ENCODE data around the gene LRIG2. TPM values are rescaled to one million over a fixed set of nuclear protein-coding genes. Genes with fewer than 3 reads are reported as not detected.

LRIG2 gene
- total RNA-seq, 1 donor from 2014 or later = 14.5 TPM

DNA sequence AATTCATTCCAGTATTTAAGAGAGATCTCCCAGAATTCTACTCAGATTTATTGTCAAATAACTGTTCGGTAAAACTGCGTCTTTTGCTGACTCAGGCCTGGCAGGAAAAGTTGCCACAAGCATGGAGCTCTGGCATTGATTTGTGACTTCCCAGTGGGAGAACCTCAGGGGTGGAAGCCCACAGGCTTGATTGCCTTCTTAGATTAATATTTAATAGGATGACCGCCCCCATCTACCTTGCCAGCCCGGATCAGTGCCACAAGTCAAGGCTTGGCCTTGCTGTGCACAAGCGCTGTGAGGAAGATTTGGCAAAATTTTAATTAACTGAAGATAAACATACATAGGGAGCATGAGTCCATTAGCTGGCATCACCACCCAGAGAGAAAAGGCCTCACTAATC, 93.5 kb downstream of the LRIG2 start:
- TF ChIP-seq, protein P1, sequence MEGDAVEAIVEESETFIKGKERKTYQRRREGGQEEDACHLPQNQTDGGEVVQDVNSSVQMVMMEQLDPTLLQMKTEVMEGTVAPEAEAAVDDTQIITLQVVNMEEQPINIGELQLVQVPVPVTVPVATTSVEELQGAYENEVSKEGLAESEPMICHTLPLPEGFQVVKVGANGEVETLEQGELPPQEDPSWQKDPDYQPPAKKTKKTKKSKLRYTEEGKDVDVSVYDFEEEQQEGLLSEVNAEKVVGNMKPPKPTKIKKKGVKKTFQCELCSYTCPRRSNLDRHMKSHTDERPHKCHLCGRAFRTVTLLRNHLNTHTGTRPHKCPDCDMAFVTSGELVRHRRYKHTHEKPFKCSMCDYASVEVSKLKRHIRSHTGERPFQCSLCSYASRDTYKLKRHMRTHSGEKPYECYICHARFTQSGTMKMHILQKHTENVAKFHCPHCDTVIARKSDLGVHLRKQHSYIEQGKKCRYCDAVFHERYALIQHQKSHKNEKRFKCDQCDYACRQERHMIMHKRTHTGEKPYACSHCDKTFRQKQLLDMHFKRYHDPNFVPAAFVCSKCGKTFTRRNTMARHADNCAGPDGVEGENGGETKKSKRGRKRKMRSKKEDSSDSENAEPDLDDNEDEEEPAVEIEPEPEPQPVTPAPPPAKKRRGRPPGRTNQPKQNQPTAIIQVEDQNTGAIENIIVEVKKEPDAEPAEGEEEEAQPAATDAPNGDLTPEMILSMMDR (IDR thresholded peaks at IDR 0.05) = no peak
- Mint-ChIP-seq H3K27me3 (ENCODE audit: unreplicated experiment) (peaks cover 15% of the 10 kb centered on the region), H3K4me3 (ENCODE audit: unreplicated experiment) (no peak overlapping the region), H3K36me3 (ENCODE audit: unreplicated experiment) (no peaks in the 10 kb centered on the region), H3K4me1 (ENCODE audit: unreplicated experiment) (no peaks in the 10 kb centered on the region), H3K27ac (ENCODE audit: unreplicated experiment) (no peak overlapping the region), H3K9me3 (ENCODE audit: unreplicated experiment) (peaks cover under 1% of the 10 kb centered on the region)
- no peak for DNase-seq (ENCODE audit: extremely low spot score, unreplicated experiment)

DNA sequence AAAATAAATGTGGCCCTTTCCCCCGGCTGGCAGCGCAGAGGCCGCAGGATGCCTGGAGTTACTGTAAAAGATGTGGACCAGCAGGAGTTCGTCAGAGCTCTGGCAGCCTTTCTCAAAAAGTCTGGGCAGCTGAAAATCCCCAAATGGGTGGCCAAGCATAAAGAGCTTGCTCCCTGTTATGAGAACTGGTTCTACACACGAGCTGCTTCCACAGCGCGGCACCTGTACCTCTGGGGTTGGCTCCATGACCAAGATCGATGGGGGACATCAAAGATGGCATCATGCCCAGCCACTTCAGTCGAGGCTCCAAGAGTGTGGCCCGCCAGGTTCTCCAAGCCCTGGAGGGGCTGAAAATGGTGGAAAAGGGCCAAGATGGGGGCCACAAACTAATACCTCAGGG, 95.9 kb downstream of the LRIG2 start:
- TF ChIP-seq, protein P1 (IDR thresholded peaks at IDR 0.05) = no peak
- DNase-seq (ENCODE audit: extremely low spot score, unreplicated experiment) = no peak
- Mint-ChIP-seq H3K27me3 (ENCODE audit: unreplicated experiment) (peaks cover 3% of the 10 kb centered on the region), H3K36me3 (ENCODE audit: unreplicated experiment) (no peaks in the 10 kb centered on the region), H3K4me3 (ENCODE audit: unreplicated experiment) (no peak overlapping the region), H3K9me3 (ENCODE audit: unreplicated experiment) (peaks cover 14% of the 10 kb centered on the region), H3K27ac (ENCODE audit: unreplicated experiment) (no peak overlapping the region), H3K4me1 (ENCODE audit: unreplicated experiment) (no peaks in the 10 kb centered on the region)

DNA sequence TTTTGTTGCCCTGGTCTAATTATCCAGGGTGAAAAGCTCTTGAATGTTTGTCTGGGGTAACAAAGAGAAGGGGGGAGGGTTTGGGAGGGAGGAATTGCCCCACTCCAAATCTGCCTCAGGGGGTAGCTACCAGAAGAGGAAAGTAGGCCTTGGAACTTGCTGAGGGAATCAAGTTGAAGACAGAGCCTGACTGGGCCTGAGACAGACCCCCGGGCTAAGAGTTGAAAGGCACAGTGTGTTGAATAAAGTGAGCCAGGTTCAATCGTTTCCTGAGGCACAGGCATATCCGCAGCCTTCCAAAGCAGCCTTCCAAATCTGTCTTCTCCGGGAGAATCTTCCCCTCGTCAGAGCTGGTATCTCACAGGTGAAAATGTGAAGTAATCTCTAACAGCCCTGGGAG, 96.6 kb downstream of the LRIG2 start:
- peaks cover 8% of the 10 kb centered on the region for H3K27me3 Mint-ChIP-seq (ENCODE audit: unreplicated experiment)
- TF ChIP-seq, protein P1 (IDR thresholded peaks at IDR 0.05) = no peak
- H3K4me3 Mint-ChIP-seq (ENCODE audit: unreplicated experiment) = no peak overlapping the region
- DNase-seq (ENCODE audit: extremely low spot score, unreplicated experiment) = no peak
- H3K36me3 Mint-ChIP-seq (ENCODE audit: unreplicated experiment) = no peaks in the 10 kb centered on the region
- H3K4me1 Mint-ChIP-seq (ENCODE audit: unreplicated experiment) = no peaks in the 10 kb centered on the region
- H3K9me3 Mint-ChIP-seq (ENCODE audit: unreplicated experiment) = peaks cover 17% of the 10 kb centered on the region
- no peak overlapping the region for H3K27ac Mint-ChIP-seq (ENCODE audit: unreplicated experiment)

DNA sequence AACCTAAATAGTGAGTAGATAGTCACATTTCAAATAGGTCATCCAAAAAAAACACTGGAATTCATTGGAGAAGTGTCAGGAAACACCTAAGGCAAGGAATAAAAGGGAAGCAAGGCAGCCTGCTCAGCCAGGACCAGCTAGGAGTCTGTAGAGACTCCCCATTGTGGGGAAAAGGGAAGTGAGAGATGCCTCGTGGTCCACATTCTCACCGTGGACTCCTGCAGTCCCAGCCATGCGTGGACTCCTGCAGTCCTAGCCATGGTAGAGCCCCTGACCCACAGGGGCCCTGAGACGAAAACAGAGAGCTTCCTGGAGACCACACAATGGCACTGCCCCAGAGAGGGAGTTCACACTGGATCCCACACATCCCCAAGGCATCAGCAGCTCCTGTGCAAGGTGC, 97.5 kb downstream of the LRIG2 start:
- Mint-ChIP-seq H3K36me3 (ENCODE audit: unreplicated experiment) (no peaks in the 10 kb centered on the region), H3K27me3 (ENCODE audit: unreplicated experiment) (peaks cover 16% of the 10 kb centered on the region), H3K27ac (ENCODE audit: unreplicated experiment) (no peak overlapping the region), H3K9me3 (ENCODE audit: unreplicated experiment) (peaks cover 17% of the 10 kb centered on the region), H3K4me1 (ENCODE audit: unreplicated experiment) (no peaks in the 10 kb centered on the region), H3K4me3 (ENCODE audit: unreplicated experiment) (no peak overlapping the region)
- TF ChIP-seq, protein P1 (IDR thresholded peaks at IDR 0.05) = no peak
- DNase-seq (ENCODE audit: extremely low spot score, unreplicated experiment) = no peak

DNA sequence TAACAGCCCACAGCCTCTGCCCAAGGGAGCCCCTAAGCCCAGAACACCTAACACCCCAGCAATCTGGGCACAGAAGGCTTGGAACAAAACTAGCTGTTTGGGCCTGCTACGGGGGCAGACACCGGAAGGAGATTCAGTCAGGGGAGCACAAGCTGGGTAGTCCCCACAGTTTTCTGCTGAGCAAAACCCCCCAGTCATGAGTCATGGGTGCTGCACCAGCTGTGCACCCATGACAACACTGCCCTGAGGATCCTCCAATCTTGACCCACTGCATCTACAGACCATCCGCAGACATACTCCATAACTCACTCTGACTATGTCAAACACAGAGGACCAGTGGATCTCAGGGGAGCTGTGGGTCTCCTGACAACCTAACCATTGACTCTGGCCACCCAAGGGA, 105.1 kb downstream of the LRIG2 start:
- Mint-ChIP-seq H3K36me3 (ENCODE audit: unreplicated experiment) (no peaks in the 10 kb centered on the region), H3K4me3 (ENCODE audit: unreplicated experiment) (no peak overlapping the region), H3K9me3 (ENCODE audit: unreplicated experiment) (peaks cover 3% of the 10 kb centered on the region)

More for the DNA sequence above, 105.1 kb downstream of the LRIG2 start:
- Mint-ChIP-seq H3K27me3 (ENCODE audit: unreplicated experiment) (peaks cover 62% of the 10 kb centered on the region), H3K27ac (ENCODE audit: unreplicated experiment) (no peak overlapping the region), H3K4me1 (ENCODE audit: unreplicated experiment) (no peaks in the 10 kb centered on the region)
- TF ChIP-seq, protein P1 (IDR thresholded peaks at IDR 0.05) = no peak
- DNase-seq (ENCODE audit: extremely low spot score, unreplicated experiment) = no peak

Measured in osteocyte (in vitro differentiated cells).